MM.1S (cell line): Measurements from ENCODE around the gene RERE.

Source experiments
- CTCF ChIP-seq: fragments of 300-600 bp; sonication (generic); IDR thresholded peaks from 2 replicates; pipeline ENCODE4 v1.5.1; 2016; ENCODE audit warnings: antibody characterized with exemption, low read length, mixed read lengths
- EZH2 ChIP-seq: fragments of 300-600 bp; sonication (generic); optimal IDR thresholded peaks from 2 replicates; pipeline ENCODE3; 2017; ENCODE audit warnings: low read depth, mild to moderate bottlenecking, antibody characterized with exemption, low read length, mixed read lengths
- EZH2phosphoT487 ChIP-seq: fragments of 300-600 bp; sonication (generic); IDR thresholded peaks from 2 replicates; pipeline ENCODE4 v1.6.1; 2018; ENCODE audit warnings: antibody characterized with exemption, low read length

GRCh38 chr1:8807004-8807403, 10.4 kb downstream of the RERE start:
- TF ChIP-seq EZH2phosphoT487 (no peak), CTCF (no peak), EZH2 (no peak)
